Activated T-helper 1 cell treated with anti-CD3 and anti-CD28 coated beads, Interleukin-12 subunit alpha, Interleukin-12 subunit beta, Interleukin-2, Interleukin-4 antibody, amounts not matched to agents 30 ng/mL and 10 ng/mL and 1 ng/mL, durations not matched to agents 14 hours and 24 hours and 36 hours (primary cell): ENCODE measurements around the gene CHCHD4. TPM values are rescaled to one million over a fixed set of nuclear protein-coding genes. Genes with fewer than 3 reads are reported as not detected.

Experiments used
- DNase-seq: peaks from one replicate; pipeline ENCODE4 v3.0.0; 2021; ENCODE audit warnings: low spot score
- H3K27ac Mint-ChIP-seq: one replicate; pipeline ENCODE4 v1.8.0; 2021; ENCODE audit warnings: mild to moderate bottlenecking, mixed read lengths
- H3K27me3 Mint-ChIP-seq: one replicate; pipeline ENCODE4 v1.8.0; 2022; ENCODE audit warnings: mild to moderate bottlenecking, moderate library complexity, mixed read lengths; ENCODE audit not compliant: insufficient read depth
- H3K36me3 Mint-ChIP-seq: one replicate; pipeline ENCODE4 v1.8.0; 2021; ENCODE audit warnings: low read depth, mixed read lengths
- H3K4me1 Mint-ChIP-seq: one replicate; pipeline ENCODE4 v1.8.0; 2021; ENCODE audit warnings: low read depth, mixed read lengths
- H3K4me3 Mint-ChIP-seq: one replicate; pipeline ENCODE4 v1.8.0; 2021; ENCODE audit warnings: mild to moderate bottlenecking, moderate library complexity, mixed read lengths
- H3K9me3 Mint-ChIP-seq: one replicate; pipeline ENCODE4 v1.8.0; 2021; ENCODE audit warnings: mixed read lengths
- intact Hi-C: fragments of 100-400 bp; cut with micrococcal nuclease; formaldehyde crosslinking; loops from one replicate; pipeline ENCODE4 v1.15.1; 2024
- total RNA-seq: library from RNA; stranded (reverse); gene quantifications from 2 replicates; pipeline ENCODE4 v1.2.3, GENCODE V29; 2022

CHCHD4 gene
- total RNA-seq, result 27.8 and 29.4 TPM in 2 replicates

DNA sequence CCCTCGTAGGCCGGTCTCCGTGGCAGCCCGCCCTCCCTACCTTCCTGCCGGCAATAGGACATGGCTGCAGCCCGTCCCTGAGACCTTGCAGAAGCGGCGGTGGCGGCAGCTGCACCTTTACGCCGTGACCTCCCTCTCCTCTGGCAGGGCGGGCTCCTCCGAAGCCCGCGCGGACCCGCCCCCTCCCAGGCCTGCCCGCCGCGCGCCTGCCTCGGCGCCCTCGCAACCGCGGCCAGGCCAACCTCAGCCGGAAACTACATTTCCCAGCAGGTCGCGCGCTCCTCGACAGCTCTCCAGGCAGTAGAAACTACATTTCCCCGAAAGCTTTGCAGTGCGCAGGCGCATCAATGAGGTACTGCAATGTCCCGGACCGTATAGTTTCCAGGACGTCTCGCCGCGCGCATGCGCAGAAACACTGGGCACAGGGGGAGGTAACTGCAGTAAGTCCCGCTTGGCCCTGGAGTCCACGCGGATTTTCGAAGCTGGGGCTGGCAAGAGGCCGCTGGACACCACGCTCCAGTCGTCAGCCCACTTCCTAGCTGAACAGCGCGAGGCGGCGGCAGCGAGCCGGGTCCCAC lies at the start of gene CHCHD4, which contains the start of gene TMEM43:
CHCHD4 (minus strand) TSS at position 256 of the 578 bp plus-strand sequence; CDS start at position 62, 194 bp downstream.
TMEM43 (plus strand) TSS at position 438 of the 578 bp plus-strand sequence. CDS start 142 bp downstream, outside the sequence.
- peaks cover 37% of the 10 kb centered on the region for H3K36me3 Mint-ChIP-seq
- peak within 1 kb of the TSS; percentile 96 for H3K27ac Mint-ChIP-seq
- intact Hi-C loops, result loop anchor here (1.0 to 10.0 kb wide), 11 partner anchors 20 to 1460 kb away; partner anchors contain the start of genes CCDC174, LSM3, MRPS25 and RAF1
- H3K4me1 Mint-ChIP-seq, result peaks cover 67% of the 10 kb centered on the region
- peak; percentile 98 for DNase-seq
- no peaks in the 10 kb centered on the region for H3K27me3 Mint-ChIP-seq
- H3K4me3 Mint-ChIP-seq, result peak within 1 kb of the TSS; percentile 93
- no peaks in the 10 kb centered on the region for H3K9me3 Mint-ChIP-seq

DNA sequence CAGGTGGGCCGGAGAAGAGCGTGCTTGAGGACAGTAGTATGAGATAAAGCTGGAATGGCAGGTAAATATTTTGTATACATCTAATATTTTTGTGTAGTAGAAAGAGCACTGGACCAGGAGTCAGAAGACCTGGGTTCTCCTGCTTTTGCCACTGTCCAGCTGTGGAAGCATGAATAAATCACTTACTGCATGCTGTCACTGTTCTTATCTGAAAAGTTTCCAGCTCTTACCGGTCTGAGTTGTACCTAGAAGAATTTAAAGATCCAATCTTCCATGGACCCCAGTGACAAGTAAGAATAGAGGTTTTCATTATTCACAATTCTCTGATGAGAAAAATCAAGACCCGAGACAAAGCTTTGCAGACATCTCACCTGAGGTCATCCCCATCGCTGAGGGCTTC lies 47.8 kb upstream of the CHCHD4 start:
- intact Hi-C loops, result loop anchor here (10.0 kb wide), 1 partner anchor 748 kb away; the partner anchor contains the start of gene NUP210
- H3K36me3 Mint-ChIP-seq, result peaks cover 52% of the 10 kb centered on the region
- no peak for DNase-seq
- no peaks in the 10 kb centered on the region for H3K27me3 Mint-ChIP-seq
- no peaks in the 10 kb centered on the region for H3K9me3 Mint-ChIP-seq
- no peak overlapping the region for H3K27ac Mint-ChIP-seq
- no peak overlapping the region for H3K4me3 Mint-ChIP-seq
- peaks cover 47% of the 10 kb centered on the region for H3K4me1 Mint-ChIP-seq

DNA sequence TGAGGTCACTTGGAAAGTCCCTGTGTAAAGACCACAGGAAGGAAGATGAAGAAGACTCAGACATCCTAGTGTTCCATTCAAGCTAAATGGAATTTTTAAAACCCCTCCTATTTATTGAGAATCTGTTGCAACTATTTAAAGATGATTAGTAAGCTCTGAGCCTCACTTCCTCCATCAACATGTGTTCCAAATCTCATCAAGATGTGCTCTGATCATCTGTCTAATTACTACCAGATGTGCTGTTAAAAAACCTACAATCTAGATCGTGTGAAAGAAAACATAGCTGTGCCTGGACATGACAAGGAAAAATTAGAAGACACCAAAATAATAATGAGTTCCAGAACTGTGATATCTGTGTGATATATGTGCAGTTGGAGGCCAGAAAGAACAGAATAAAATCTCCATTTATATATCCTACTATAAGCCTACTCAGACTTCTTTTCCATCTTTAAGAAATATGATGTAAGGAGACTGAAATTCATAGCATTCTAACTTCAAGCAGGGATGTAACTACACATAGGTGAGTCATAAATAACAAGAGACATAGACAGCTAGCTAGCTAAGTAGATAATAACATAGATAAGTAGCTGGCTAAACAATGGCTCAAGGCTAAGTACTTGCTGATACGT lies 46.0 kb upstream of the CHCHD4 start:
- H3K4me3 Mint-ChIP-seq, result no peak overlapping the region
- peak overlapping the region; percentile 47 for H3K27ac Mint-ChIP-seq
- H3K4me1 Mint-ChIP-seq, result peaks cover 32% of the 10 kb centered on the region
- H3K36me3 Mint-ChIP-seq, result peaks cover 66% of the 10 kb centered on the region
- no peaks in the 10 kb centered on the region for H3K27me3 Mint-ChIP-seq
- no peaks in the 10 kb centered on the region for H3K9me3 Mint-ChIP-seq
- no peak for DNase-seq
- intact Hi-C loops, result loop anchor here (10.0 kb wide), 1 partner anchor 746 kb away; the partner anchor contains the start of gene NUP210

DNA sequence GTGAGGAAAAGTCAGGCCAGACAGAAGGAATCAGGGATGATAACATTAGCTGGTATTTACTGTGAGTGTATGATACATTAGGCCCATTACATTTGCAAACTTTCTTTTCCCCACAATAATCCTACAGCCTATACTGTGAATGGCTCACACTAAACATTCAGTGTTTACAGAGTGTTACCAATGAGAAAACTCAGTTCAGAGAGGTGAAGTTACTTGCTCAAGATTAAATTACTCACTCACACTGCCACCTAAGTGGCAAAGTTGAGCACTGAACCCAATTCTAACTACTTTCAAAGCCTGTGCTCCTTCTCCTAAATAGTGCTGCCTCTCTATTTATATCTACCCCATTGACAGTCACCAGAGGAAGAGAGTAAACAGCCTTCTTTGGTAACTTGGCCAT lies 45.2 kb upstream of the CHCHD4 start:
- Mint-ChIP-seq H3K4me1 (peaks cover 24% of the 10 kb centered on the region), H3K27ac (no peak overlapping the region), H3K4me3 (no peak overlapping the region), H3K9me3 (no peaks in the 10 kb centered on the region), H3K27me3 (no peaks in the 10 kb centered on the region), H3K36me3 (peaks cover 66% of the 10 kb centered on the region)
- DNase-seq, result no peak
- intact Hi-C loops, result loop anchor here (10.0 kb wide), 1 partner anchor 745 kb away; the partner anchor contains the start of gene NUP210

DNA sequence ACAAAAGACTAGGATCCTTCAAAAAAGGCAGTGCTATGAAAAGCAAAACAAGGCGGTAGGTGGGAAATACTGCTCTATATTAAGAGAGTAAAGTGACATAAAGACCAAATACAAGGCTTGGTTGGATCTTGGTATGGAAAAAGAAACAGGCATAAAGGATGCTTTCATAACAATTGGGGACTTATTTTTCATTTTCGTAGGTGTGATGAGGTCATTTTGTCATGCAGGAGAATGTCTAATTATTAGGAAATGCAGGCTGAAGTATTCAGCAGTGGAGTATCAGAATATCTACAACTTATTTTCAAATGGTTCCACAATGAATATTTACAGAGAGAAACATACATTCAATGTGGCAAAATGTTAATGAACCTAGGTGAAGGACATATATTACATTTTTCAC lies 44.8 kb upstream of the CHCHD4 start:
- peaks cover 71% of the 10 kb centered on the region for H3K36me3 Mint-ChIP-seq

DNA sequence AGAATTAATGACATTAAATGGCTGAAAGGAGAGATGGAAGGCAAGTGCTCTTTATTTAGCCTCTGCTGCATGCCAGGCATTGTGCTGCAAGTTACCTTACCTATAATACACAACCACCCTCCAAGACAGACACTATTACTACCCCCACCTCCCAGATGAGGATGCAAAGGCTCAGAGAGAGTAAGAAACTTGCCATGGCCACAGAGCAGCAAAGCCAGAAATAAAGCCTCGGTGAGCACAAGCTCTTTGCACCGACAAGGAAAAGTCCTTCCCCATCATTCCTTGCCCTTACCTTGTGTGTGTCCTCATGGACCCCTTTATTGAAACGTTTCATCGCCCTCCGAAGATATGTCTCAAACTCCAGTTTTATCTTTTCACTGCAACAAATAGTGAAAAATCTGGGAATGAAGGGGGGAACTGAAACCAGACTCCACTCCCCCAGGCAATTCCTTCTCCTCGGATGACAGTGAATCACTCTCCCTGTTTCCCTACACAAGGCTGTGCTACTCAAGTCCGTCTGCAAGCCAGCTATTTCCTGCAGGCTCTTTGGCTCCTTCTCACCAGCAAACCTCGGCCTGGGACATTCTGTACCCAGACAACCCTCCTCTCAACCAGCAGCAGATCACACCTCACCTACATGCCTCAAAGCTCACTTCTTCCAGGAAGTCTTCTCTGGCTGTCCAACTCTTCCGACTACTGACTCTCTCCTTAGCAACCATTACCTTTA lies 42.4 kb upstream of the CHCHD4 start:
- intact Hi-C loops, result no loop called here
- Mint-ChIP-seq H3K4me1 (peaks cover 15% of the 10 kb centered on the region), H3K36me3 (peaks cover 81% of the 10 kb centered on the region), H3K27me3 (no peaks in the 10 kb centered on the region), H3K27ac (no peak overlapping the region), H3K9me3 (peaks cover 13% of the 10 kb centered on the region), H3K4me3 (no peak overlapping the region)
- no peak for DNase-seq

More for the DNA sequence above, 44.8 kb upstream of the CHCHD4 start:
- H3K27ac Mint-ChIP-seq, result no peak overlapping the region
- H3K27me3 Mint-ChIP-seq, result no peaks in the 10 kb centered on the region
- no peak overlapping the region for H3K4me3 Mint-ChIP-seq
- H3K4me1 Mint-ChIP-seq, result peaks cover 22% of the 10 kb centered on the region
- DNase-seq, result no peak
- intact Hi-C loops, result no loop called here
- no peaks in the 10 kb centered on the region for H3K9me3 Mint-ChIP-seq

DNA sequence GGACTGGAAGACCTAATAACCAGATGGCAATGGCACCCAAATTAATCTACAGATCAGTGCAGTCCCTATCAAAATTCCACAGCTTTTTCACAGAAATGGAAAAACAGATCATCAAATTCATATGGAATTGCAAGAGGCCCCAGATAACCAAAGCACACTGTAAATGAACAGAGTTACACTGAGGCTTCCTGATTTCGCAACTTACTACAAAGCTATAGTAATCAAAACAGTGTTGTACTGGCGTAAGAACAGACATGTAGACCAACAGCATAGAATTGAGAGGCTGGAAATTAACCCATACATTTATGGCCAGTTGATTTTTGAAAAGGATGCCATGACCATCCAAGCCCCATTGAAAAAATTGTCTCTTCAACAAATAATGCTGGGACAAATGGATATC lies 37.5 kb upstream of the CHCHD4 start:
- Mint-ChIP-seq H3K36me3 (peaks cover 80% of the 10 kb centered on the region), H3K27ac (no peak overlapping the region), H3K4me3 (no peak overlapping the region), H3K27me3 (no peaks in the 10 kb centered on the region), H3K9me3 (peaks cover 25% of the 10 kb centered on the region), H3K4me1 (no peaks in the 10 kb centered on the region)
- no peak for DNase-seq
- intact Hi-C loops, result no loop called here

DNA sequence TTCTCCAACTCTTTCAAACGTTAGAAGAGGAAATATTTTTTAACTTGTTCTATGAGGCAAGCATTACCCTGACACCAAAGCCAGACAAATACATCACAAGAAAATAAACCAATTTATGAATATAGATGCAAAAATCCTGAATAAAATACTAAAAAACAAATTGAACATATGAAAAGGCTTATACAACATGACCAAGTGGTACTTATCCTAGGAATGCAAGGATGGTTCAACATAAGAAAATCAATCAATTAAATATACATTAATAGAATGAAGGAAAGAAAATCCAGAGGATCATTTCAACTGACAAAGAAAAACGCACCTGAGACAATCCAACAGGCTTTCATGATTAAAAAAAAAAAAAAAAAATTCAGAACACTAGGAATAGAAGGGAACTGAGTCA lies 36.6 kb upstream of the CHCHD4 start:
- Mint-ChIP-seq H3K4me3 (no peak overlapping the region), H3K4me1 (no peaks in the 10 kb centered on the region), H3K36me3 (peaks cover 73% of the 10 kb centered on the region), H3K27me3 (no peaks in the 10 kb centered on the region), H3K27ac (no peak overlapping the region), H3K9me3 (peaks cover 25% of the 10 kb centered on the region)
- intact Hi-C loops, result no loop called here
- DNase-seq, result no peak

DNA sequence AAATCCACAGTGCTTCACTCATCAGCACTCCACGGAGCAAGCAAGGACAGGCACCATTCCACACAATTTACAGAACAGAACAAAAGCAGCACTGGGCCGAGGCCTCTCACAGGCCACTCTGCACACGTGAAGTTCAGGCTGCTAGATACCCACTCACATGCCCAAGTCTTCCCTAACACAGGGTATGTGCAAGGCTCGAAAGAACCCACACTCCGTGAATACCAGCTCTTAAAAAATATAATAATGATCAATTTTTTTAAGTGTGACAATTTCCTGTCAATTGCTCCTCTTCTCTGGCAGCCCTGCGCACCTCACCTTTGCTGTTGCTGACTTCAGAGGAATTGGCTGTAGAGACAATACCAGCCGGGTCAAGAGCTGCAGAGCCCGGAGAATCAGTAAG lies 34.8 kb upstream of the CHCHD4 start:
- H3K4me3 Mint-ChIP-seq, result no peak overlapping the region
- H3K36me3 Mint-ChIP-seq, result peaks cover 71% of the 10 kb centered on the region
- no peak overlapping the region for H3K27ac Mint-ChIP-seq
- peaks cover 25% of the 10 kb centered on the region for H3K9me3 Mint-ChIP-seq
- H3K27me3 Mint-ChIP-seq, result no peaks in the 10 kb centered on the region
- no peaks in the 10 kb centered on the region for H3K4me1 Mint-ChIP-seq
- DNase-seq, result no peak
- intact Hi-C loops, result no loop called here

DNA sequence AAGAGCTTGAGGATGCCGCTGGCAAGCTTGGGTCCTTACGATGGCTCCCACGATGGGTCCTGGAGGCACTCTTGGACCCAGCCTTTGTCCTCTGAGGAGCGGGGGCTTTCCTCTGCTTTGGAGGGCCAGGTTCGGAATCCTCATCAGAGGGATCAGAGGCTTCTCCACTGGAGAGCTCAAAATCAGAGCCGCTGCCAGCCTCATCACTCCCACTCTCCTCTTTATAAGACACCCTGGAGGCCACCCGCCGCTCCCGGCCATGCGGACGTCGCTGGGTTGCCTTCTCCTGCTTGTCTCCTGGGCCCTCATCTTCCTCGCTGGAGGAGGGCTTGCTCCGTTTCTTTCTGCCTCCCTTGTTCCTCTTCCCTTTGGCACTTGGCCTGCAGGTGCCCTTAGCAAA lies 33.7 kb upstream of the CHCHD4 start:
- H3K27me3 Mint-ChIP-seq, result no peaks in the 10 kb centered on the region
- intact Hi-C loops, result no loop called here
- no peak overlapping the region for H3K27ac Mint-ChIP-seq

DNA sequence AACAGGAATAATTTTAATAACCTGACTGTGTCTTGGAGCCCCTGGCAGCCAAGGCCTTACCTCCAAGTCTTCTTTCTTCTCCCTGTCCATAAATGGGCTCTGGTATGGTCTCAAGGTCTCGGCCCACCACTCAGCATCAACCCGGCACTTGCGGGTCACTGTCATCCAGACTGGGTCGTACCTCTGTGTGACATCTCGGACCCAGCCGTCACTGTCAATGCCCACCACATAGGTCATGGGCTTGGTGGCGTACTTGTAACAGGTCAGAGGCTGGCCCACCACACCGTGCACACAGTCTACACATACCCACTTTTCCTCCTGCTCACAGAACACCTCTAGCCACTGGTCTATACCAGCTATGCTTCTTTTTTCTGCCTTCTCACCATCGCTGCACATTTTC lies 33.3 kb upstream of the CHCHD4 start:
- no peak for DNase-seq
- no peak overlapping the region for H3K4me3 Mint-ChIP-seq
- peaks cover 70% of the 10 kb centered on the region for H3K36me3 Mint-ChIP-seq
- H3K4me1 Mint-ChIP-seq, result no peaks in the 10 kb centered on the region
- intact Hi-C loops, result no loop called here
- no peaks in the 10 kb centered on the region for H3K27me3 Mint-ChIP-seq
- no peak overlapping the region for H3K27ac Mint-ChIP-seq
- H3K9me3 Mint-ChIP-seq, result peaks cover 19% of the 10 kb centered on the region

More for the DNA sequence above, 33.7 kb upstream of the CHCHD4 start:
- H3K4me1 Mint-ChIP-seq, result no peaks in the 10 kb centered on the region
- DNase-seq, result no peak
- peaks cover 71% of the 10 kb centered on the region for H3K36me3 Mint-ChIP-seq
- no peak overlapping the region for H3K4me3 Mint-ChIP-seq
- peaks cover 22% of the 10 kb centered on the region for H3K9me3 Mint-ChIP-seq

DNA sequence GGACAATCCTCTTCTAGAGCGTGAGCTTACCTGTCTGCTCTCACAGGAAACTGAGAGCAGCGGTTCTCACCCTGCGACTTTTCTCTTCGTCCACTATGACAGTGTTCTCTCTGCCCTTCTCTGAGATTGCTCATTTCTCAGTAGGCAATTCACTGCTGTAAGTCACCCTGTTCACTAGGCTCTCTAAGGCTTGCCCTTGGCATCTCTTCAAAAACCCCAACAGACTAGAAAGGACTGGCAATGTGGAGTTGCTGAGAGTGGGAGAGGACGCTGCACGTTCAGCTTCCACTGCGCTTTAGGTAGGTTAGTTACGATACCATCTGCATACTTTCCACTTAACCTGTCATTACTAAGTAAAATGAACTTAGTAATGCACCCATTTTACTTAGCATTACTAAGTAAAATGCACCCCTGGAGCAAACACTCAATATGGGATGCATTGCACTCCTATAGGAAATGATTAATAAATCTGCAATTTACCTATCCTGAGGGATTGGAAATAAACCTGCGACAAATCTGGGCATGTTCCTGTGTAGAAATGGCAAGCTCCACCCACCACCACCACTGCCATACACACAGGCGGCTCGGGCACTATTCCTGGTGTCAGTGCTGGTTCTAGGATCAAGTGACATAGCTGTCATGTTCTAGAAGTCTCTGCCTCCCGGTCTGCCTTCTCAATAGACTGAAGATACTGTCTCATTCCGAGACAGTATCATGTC lies 32.3 kb upstream of the CHCHD4 start:
- Mint-ChIP-seq H3K9me3 (peaks cover 12% of the 10 kb centered on the region), H3K4me3 (no peak overlapping the region), H3K27me3 (no peaks in the 10 kb centered on the region), H3K36me3 (peaks cover 64% of the 10 kb centered on the region), H3K4me1 (no peaks in the 10 kb centered on the region), H3K27ac (no peak overlapping the region)
- DNase-seq, result no peak
- intact Hi-C loops, result no loop called here
